SK-N-SH treated with all-trans-retinoic acid at 6 μM for 48 hours (cell line): Measurements from ENCODE around the gene AREG.

Experiments
- ATAC-seq: fragments of 200-7000 bp; cut with Tn5 transposase; 3 replicates; pipeline ENCODE4 v1.9.1; 2020; ENCODE audit warnings: mild to moderate bottlenecking, moderate library complexity
- ARNTL ChIP-seq: fragments of 450-650 bp; formaldehyde crosslinking; IDR thresholded peaks from 2 replicates; pipeline ENCODE4 v1.5.0; 2020; ENCODE audit warnings: low read depth, mild to moderate bottlenecking, moderate library complexity, borderline replicate concordance
- BACH2 ChIP-seq: fragments of 250-450 bp; sonication (Bioruptor Pico); IDR thresholded peaks from 2 replicates; pipeline ENCODE4 v1.9.0; 2021; ENCODE audit warnings: mild to moderate bottlenecking, borderline replicate concordance
- CREB5 ChIP-seq: fragments of 250-450 bp; sonication (Bioruptor Pico); IDR thresholded peaks from 2 replicates; pipeline ENCODE4 v1.5.1; 2020; ENCODE audit warnings: low read depth, mild to moderate bottlenecking, moderate library complexity
- CSDC2 ChIP-seq: fragments of 250-450 bp; sonication (Bioruptor Pico); IDR thresholded peaks from 2 replicates; pipeline ENCODE4 v1.5.0; 2020; ENCODE audit warnings: mild to moderate bottlenecking, moderate library complexity
- ESRRG ChIP-seq: fragments of 250-450 bp; sonication (Bioruptor Pico); IDR thresholded peaks from 2 replicates; pipeline ENCODE4 v1.6.1; 2021; ENCODE audit warnings: mild to moderate bottlenecking
- GLIS3 ChIP-seq: fragments of 250-450 bp; sonication (Bioruptor Pico); IDR thresholded peaks from 2 replicates; pipeline ENCODE4 v1.5.0; 2020; ENCODE audit warnings: mild to moderate bottlenecking, moderate library complexity
- ISL1 ChIP-seq: fragments of 250-450 bp; sonication (Bioruptor Pico); IDR thresholded peaks from 2 replicates; pipeline ENCODE4 v2.1.2; 2022; ENCODE audit warnings: mild to moderate bottlenecking, moderate library complexity
- OSR1 ChIP-seq: fragments of 250-450 bp; sonication (Bioruptor Pico); IDR thresholded peaks from 2 replicates; pipeline ENCODE4 v1.8.0; 2022; ENCODE audit warnings: moderate library complexity, mild to moderate bottlenecking, inconsistent platforms
- PATZ1 ChIP-seq: fragments of 250-450 bp; sonication (Bioruptor Pico); IDR thresholded peaks from 2 replicates; pipeline ENCODE4 v1.8.0; 2020; ENCODE audit warnings: mild to moderate bottlenecking, moderate library complexity, borderline replicate concordance
- POU6F1 ChIP-seq: fragments of 250-450 bp; sonication (Bioruptor Pico); IDR thresholded peaks from 2 replicates; pipeline ENCODE4 v1.8.0; 2021; ENCODE audit warnings: low read depth, mild to moderate bottlenecking, moderate library complexity, borderline replicate concordance
- PPARA ChIP-seq: fragments of 250-450 bp; sonication (Bioruptor Pico); IDR thresholded peaks from 2 replicates; pipeline ENCODE4 v1.5.0; 2020; ENCODE audit warnings: mild to moderate bottlenecking, borderline replicate concordance
- RARB ChIP-seq: fragments of 250-450 bp; sonication (Bioruptor Pico); IDR thresholded peaks from 2 replicates; pipeline ENCODE4 v1.8.0; 2021; ENCODE audit warnings: mild to moderate bottlenecking, moderate library complexity
- SNAI2 ChIP-seq: fragments of 250-450 bp; sonication (Bioruptor Pico); IDR thresholded peaks from 2 replicates; pipeline ENCODE4 v1.5.0; 2020; ENCODE audit warnings: mild to moderate bottlenecking, moderate library complexity
- TOX ChIP-seq: fragments of 250-450 bp; sonication (Bioruptor Pico); IDR thresholded peaks from 2 replicates; pipeline ENCODE4 v1.8.0; 2021; ENCODE audit warnings: mild to moderate bottlenecking, moderate library complexity, borderline replicate concordance
- ZC3H10 ChIP-seq: fragments of 250-450 bp; sonication (Bioruptor Pico); IDR thresholded peaks from 2 replicates; pipeline ENCODE4 v1.5.1; 2021; ENCODE audit warnings: mild to moderate bottlenecking, moderate library complexity
- ZFP3 ChIP-seq: fragments of 250-450 bp; sonication (Bioruptor Pico); IDR thresholded peaks from 2 replicates; pipeline ENCODE4 v1.5.0; 2020; ENCODE audit warnings: mild to moderate bottlenecking, moderate library complexity
- ZFP30 ChIP-seq: fragments of 450-650 bp; formaldehyde crosslinking; IDR thresholded peaks from 2 replicates; pipeline ENCODE4 v1.5.0; 2022; ENCODE audit warnings: mild to moderate bottlenecking, moderate library complexity
- ZNF565 ChIP-seq: fragments of 450-650 bp; formaldehyde crosslinking; conservative IDR thresholded peaks from 2 replicates; pipeline ENCODE4 v1.5.0; 2020; ENCODE audit warnings: low read depth, mild to moderate bottlenecking, moderate library complexity
- ZNF70 ChIP-seq: fragments of 450-650 bp; formaldehyde crosslinking; IDR thresholded peaks from 2 replicates; pipeline ENCODE4 v1.5.0; 2020; ENCODE audit warnings: mild to moderate bottlenecking, moderate library complexity
- TF ChIP-seq, protein P1 (sequence below): fragments of 250-450 bp; sonication (Bioruptor Pico); IDR thresholded peaks from 2 replicates; pipeline ENCODE4 v1.5.1; 2021; ENCODE audit warnings: mild to moderate bottlenecking, moderate library complexity

Gene AREG

GRCh38 chr4:74455361-74456055 is 10.6 kb downstream of the AREG start:
- TF ChIP-seq ZNF565 (CRISPR knock-in tag) (no peak), ISL1 (CRISPR knock-in tag) (no peak), CREB5 (no peak), RARB (no peak)
- no peak for ATAC-seq

DNA sequence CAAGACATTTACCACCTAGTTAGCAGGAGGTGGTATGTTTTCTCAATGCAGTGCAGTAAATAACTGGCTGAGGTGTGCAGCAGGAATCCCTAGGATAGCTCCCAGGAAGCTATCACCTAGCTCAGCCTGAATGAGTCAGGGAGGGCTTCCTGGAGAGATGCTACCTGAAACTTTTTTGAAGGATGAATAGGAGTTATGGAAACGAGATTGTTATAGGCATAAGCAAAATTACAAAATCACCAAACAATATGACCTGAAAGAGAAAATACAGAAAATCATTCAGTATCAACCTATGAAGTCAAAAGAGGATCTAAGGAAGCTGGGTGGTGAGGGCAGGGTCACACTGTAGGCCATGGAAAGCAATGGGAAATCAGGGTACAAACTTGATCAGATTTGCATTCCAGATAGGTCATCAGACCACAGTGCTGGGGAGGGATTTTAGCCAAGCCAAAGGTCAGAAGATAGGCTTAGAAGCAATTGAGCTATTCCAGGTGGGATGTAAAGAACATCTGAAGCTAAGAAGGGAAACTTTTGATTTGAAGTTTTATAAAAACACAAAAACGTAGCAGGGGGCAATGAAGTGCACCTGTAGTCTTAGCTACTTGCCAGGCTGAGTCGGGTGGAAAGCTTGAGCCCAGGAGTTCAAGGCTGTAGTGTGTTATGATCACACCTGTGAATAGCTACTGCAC is 11.3 kb downstream of the AREG start:
- TF ChIP-seq TOX (CRISPR knock-in tag) = no peak
- TF ChIP-seq RARB = no peak
- TF ChIP-seq ISL1 (CRISPR knock-in tag) = no peak
- no peak for TF ChIP-seq ZNF565 (CRISPR knock-in tag)
- TF ChIP-seq ARNTL = no peak
- TF ChIP-seq BACH2 (CRISPR knock-in tag) = no peak
- no peak for TF ChIP-seq ZFP3 (CRISPR knock-in tag)
- no peak for TF ChIP-seq OSR1
- no peak for TF ChIP-seq PATZ1 (CRISPR knock-in tag)
- TF ChIP-seq ZNF70 (CRISPR knock-in tag) = no peak
- no peak for TF ChIP-seq ZFP30 (CRISPR knock-in tag)
- no peak for TF ChIP-seq SNAI2
- TF ChIP-seq CSDC2 (CRISPR knock-in tag) = no peak
- TF ChIP-seq ESRRG (CRISPR knock-in tag) = no peak
- TF ChIP-seq PPARA (CRISPR knock-in tag) = no peak
- no peak for TF ChIP-seq POU6F1 (CRISPR knock-in tag)
- no peak for TF ChIP-seq ZC3H10 (CRISPR knock-in tag)
- no peak for TF ChIP-seq GLIS3 (CRISPR knock-in tag)
- no peak for TF ChIP-seq CREB5
- ATAC-seq = no peak

DNA sequence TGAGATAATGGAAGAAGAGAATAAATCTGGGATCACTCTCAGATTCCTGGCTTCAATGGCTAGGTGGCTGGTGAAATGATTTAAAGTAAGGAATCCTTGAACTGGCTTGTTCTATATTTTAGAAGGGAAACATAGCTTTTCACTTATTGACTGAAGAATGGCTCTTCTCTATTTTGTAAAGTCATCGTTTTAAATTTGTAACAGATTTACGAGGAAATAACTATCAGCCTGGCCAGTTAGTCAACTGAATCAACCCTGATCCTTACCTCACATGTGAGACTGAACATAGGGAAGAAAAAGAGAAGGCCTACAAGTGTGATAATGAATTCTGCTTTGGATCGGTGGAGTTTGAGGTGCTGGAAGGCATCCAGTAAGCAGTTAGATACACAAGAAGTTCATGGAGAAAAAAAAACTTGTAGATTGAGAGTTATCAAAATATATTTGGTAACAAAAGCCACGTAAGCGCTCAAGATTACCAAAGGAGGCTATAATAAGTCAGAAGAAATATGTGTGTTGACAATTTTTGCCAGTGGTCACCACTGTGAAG is 12.0 kb downstream of the AREG start:
- TF ChIP-seq ISL1 (CRISPR knock-in tag) = no peak
- TF ChIP-seq, protein P1, sequence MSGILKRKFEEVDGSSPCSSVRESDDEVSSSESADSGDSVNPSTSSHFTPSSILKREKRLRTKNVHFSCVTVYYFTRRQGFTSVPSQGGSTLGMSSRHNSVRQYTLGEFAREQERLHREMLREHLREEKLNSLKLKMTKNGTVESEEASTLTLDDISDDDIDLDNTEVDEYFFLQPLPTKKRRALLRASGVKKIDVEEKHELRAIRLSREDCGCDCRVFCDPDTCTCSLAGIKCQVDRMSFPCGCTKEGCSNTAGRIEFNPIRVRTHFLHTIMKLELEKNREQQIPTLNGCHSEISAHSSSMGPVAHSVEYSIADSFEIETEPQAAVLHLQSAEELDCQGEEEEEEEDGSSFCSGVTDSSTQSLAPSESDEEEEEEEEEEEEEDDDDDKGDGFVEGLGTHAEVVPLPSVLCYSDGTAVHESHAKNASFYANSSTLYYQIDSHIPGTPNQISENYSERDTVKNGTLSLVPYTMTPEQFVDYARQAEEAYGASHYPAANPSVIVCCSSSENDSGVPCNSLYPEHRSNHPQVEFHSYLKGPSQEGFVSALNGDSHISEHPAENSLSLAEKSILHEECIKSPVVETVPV (CRISPR knock-in tag) = no peak
- no peak for TF ChIP-seq POU6F1 (CRISPR knock-in tag)
- TF ChIP-seq, all 23 proteins: peak for 0
- no peak for ATAC-seq
